ENCODE data around the gene SECTM1.
A peak's percentile ranks its signal among the peaks of the same experiment; 100 is the strongest.

The SECTM1 gene

DNA sequence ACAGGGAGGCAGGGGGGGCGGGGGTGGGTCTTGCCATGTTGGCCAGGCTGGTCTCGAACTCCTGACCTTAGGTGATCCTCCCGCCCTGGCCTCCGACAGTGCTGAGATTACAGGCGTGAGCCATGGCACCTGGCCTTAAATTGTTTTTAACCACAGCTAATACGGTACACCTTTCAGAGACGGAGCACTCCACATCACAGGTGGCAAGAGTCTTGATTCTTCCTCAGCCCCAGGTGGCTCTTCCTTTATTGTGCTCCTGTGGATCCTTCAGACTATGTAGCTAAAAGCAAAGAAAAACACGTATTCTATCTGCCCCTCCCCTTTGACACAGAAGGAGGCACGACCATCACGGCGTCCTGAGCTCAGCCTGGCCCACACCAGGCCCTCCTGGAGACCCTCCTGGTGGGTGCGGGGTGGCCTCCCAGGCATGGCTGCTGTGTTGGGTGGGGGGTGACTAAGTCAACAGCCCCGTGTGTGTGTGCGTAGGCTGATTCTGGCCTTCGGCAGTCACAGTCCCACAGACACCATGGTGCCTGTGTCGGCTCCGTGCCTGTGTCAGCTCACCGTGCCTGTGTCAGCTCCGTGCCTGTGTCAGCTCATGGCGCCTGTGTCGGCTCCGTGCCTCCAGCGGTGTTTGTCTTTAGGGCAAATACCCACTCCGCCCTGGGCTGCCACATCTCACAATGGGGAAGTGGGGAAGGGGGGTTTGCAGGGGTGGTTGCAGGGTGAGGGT lies 10.8 kb upstream of the SECTM1 start:
- no peak for DNase-seq (ENCODE audit: extremely low read depth, low read depth)
- no peak overlapping the region for H3K4me3 ChIP-seq (replicated peaks; ENCODE audit: low read depth, low read length)
- TF ChIP-seq, protein P1, sequence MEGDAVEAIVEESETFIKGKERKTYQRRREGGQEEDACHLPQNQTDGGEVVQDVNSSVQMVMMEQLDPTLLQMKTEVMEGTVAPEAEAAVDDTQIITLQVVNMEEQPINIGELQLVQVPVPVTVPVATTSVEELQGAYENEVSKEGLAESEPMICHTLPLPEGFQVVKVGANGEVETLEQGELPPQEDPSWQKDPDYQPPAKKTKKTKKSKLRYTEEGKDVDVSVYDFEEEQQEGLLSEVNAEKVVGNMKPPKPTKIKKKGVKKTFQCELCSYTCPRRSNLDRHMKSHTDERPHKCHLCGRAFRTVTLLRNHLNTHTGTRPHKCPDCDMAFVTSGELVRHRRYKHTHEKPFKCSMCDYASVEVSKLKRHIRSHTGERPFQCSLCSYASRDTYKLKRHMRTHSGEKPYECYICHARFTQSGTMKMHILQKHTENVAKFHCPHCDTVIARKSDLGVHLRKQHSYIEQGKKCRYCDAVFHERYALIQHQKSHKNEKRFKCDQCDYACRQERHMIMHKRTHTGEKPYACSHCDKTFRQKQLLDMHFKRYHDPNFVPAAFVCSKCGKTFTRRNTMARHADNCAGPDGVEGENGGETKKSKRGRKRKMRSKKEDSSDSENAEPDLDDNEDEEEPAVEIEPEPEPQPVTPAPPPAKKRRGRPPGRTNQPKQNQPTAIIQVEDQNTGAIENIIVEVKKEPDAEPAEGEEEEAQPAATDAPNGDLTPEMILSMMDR (IDR thresholded peaks at IDR 0.05; ENCODE audit: low read depth, low read length, missing control alignments) = no peak

DNA sequence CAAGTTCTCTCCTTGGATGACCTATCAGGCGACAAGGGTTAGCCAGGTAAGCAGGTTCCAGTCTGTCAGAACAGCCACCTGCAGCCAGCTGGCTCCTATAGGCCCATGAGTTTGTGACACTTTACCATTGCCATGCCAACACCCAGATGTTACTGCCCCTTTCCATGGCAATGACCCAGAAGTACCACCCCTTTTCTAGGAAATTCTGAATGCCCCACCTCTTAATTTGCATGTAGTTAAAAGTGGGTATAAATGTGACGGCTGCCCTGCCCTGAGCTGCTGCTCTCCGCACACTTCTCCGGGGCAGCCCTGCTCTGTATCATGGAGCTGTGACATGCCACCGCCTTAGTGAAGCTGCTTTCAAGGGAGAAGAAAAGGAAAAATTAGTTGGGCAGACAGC lies 10.0 kb upstream of the SECTM1 start:
- TF ChIP-seq, protein P1 (IDR thresholded peaks at IDR 0.05; ENCODE audit: low read depth, low read length, missing control alignments) = no peak
- no peak overlapping the region for H3K4me3 ChIP-seq (replicated peaks; ENCODE audit: low read depth, low read length)
- no peak for DNase-seq (ENCODE audit: extremely low read depth, low read depth)

DNA sequence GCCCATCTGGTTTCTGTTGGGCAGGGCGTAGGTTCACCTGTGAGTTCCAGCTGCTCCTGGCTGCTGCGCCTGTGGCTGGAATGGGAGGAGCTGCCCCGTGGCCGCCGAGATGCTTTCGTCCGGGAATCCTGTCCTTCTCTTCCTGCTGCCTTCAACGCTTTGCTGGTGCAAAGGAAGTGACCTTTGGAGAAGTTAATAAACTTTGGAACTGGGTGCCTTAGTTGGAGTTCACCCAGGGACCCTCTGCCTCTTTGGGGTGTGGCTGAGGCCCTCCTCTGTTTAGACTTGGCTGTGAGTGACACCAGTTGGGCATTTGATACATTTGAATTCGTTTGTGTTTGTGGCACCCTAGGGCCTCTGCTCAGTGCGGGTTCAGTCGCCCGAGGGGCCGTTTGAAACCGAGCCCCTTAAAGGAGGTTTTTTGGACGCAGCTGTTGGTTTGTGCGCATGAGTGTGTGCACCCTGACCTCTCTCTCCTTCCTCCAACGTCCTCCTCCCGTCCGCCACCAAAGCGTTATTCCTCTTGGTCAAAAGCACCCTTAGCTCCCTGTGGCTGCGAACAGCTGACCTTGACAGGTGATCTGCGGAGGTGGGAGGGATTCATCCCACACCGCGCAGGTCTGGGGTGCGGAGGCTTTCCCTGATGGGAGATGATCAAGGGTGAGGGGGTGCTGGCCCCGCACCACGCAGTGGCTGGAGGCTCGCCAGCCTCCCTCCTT lies 9.0 kb upstream of the SECTM1 start:
- TF ChIP-seq, protein P1 (IDR thresholded peaks at IDR 0.05; ENCODE audit: low read depth, low read length, missing control alignments) = no peak
- no peak for DNase-seq (ENCODE audit: extremely low read depth, low read depth)
- no peak overlapping the region for H3K4me3 ChIP-seq (replicated peaks; ENCODE audit: low read depth, low read length)

DNA sequence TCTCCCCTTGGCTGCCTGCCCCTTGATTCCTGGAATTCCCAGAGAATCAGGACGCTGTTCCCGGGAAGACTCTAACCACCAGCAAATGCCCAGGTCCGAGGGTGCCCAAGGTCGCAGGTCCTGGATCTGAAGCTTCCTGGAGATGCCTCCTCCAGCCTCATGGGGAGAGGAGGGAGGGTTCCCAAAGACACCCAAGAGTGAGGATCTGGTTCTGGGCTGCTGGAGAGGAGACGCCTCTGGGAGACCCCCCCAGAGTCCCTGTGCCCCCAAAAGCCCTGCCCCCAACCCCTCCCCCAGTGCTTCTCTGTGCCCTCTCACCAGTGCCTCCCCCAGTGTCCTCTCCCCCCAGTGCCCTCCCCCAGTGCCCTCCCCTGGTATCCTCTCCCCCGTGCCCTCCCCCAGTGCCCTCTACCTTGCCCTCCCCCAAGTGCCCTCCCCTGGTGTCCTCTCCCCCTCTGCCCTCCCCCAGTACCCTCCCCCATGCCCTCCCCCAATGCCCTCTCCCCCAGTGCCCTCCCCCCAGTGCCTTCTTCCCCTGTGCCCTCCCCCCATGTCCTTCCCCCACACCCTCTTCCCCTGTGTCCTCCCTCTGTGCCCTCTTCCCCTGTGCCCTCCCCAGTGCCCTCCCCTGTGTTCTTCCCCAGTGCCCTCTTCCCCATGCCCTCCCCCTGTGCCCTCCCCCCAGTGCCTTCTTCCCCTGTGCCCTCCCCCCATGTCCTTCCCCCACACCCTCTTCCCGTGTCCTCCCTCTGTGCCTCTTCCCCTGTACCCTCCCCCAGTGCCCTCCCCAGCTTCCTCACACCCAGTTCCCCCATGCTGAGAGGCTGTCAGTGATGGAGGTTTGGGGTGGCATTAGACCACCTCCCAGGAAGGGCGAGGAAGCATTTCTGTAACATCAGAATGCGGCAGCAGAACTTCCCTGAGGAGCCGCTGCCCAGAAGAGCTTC lies 6.3 kb upstream of the SECTM1 start:
- DNase-seq (ENCODE audit: extremely low read depth, low read depth) = no peak
- H3K4me3 ChIP-seq (replicated peaks; ENCODE audit: low read depth, low read length) = peak overlapping the region; percentile 30
- TF ChIP-seq, protein P1 (IDR thresholded peaks at IDR 0.05; ENCODE audit: low read depth, low read length, missing control alignments) = no peak

DNA sequence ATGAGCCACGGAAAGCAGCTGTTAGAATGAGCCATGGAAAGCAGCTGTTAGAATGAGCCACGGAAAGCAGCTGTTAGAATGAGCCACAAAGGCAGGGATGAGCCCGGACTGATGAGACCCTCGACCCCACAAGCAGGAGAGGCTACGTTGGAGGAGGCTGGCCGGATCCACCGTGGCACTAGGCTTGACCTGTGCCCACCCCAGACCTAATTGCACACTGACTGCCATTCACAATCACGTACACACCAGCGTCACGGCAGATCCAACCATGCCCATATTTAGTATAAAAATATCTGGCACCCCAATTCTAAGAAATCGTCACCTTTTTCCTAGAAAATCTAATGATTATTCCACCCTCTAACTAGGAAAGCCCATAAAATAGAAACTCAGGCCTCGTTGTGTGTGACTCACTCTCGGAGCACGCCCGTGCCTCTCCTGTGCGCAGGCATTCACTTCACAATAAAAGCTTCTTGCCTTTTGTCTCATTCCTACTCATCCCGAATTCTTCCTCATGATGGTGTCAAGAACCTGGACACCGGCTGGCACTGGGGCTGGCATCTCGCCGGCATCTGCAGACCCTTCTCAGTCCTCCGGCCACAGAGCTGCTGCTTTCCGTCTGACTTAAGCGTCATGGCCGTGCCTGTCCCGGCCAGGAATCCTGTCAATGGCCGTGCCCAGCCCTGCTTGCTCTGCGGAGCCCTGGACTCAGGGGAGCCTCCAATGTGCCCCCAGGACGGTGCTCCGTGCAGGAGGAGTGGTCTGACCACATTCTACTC lies 5.5 kb upstream of the SECTM1 start:
- TF ChIP-seq, protein P1 (IDR thresholded peaks at IDR 0.05; ENCODE audit: low read depth, low read length, missing control alignments) = no peak
- H3K4me3 ChIP-seq (replicated peaks; ENCODE audit: low read depth, low read length) = peak overlapping the region; percentile 30
- peak; percentile 71 for DNase-seq (ENCODE audit: extremely low read depth, low read depth)

Data from HFF-Myc (cell line).